ENCODE measurements around the gene ZNF341. TPM values are rescaled to one million over a fixed set of nuclear protein-coding genes. Genes with fewer than 3 reads are reported as not detected.

The ZNF341 gene
- total RNA-seq, 1 donor from 2014 or later, result 5.3 TPM

DNA sequence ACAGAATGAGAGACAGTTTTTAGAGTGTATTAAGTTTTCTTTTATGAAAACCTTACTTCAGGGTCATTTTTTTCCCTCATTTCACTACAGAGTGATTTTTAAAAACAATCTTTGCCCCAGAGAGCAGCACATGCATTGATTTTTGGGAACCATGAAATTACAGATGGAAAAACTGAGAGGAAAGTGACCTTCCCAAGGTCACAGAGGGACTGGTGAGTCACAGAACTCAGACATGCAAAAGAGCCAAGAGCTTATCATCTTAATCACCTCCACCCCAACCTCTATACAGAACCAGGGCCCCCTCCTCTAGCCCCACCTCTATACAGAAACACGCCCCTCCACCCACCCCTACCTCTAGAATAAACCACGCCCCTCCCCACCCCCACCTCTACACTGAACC, 22.4 kb upstream of the ZNF341 start:
- Mint-ChIP-seq H3K27me3 (ENCODE audit: low read depth) (no peaks in the 10 kb centered on the region), H3K27ac (no peak overlapping the region)

DNA sequence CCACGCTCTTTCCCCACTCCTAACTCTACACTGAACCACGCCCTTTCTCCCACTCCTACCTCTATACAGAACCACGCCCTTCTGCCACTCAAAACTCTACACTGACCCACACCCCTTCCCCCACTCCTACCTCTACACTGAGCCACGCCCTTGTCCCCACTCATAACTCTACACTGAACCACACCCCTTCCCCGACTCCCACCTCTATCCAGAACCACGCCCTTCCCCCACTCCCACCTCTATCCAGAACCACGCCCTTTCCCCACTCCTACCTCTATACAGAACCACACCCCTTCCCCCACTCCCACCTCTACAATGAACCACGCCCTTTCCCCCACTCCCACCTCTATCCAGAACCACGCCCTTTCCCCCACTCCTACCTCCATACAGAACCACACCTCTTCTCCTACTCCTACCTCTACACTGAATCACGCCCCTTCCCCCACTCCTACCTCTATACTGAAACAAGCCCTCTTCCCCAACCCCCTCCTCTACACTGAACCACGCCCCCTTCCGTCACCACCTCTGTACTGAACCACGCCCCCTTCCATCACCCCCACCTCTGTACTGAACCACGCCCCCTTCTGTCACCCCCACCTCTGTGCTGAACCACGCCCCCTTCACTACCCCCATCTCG, 21.8 kb upstream of the ZNF341 start:
- Mint-ChIP-seq H3K36me3 (no peaks in the 10 kb centered on the region), H3K27me3 (ENCODE audit: low read depth) (no peaks in the 10 kb centered on the region), H3K27ac (no peak overlapping the region), H3K4me3 (no peak overlapping the region), H3K4me1 (no peaks in the 10 kb centered on the region), H3K9me3 (no peaks in the 10 kb centered on the region)
- no peak for DNase-seq (ENCODE audit: low spot score in 2 of 2, unreplicated experiment in 2 of 2)
- no peak for TF ChIP-seq CTCF (IDR thresholded peaks at IDR 0.05; ENCODE audit: unreplicated experiment)

More for the DNA sequence above, 22.4 kb upstream of the ZNF341 start:
- Mint-ChIP-seq H3K4me1 (no peaks in the 10 kb centered on the region), H3K36me3 (no peaks in the 10 kb centered on the region), H3K9me3 (no peaks in the 10 kb centered on the region), H3K4me3 (no peak overlapping the region)
- no peak for TF ChIP-seq CTCF (IDR thresholded peaks at IDR 0.05; ENCODE audit: unreplicated experiment)
- no peak for DNase-seq (ENCODE audit: low spot score in 2 of 2, unreplicated experiment in 2 of 2)

DNA sequence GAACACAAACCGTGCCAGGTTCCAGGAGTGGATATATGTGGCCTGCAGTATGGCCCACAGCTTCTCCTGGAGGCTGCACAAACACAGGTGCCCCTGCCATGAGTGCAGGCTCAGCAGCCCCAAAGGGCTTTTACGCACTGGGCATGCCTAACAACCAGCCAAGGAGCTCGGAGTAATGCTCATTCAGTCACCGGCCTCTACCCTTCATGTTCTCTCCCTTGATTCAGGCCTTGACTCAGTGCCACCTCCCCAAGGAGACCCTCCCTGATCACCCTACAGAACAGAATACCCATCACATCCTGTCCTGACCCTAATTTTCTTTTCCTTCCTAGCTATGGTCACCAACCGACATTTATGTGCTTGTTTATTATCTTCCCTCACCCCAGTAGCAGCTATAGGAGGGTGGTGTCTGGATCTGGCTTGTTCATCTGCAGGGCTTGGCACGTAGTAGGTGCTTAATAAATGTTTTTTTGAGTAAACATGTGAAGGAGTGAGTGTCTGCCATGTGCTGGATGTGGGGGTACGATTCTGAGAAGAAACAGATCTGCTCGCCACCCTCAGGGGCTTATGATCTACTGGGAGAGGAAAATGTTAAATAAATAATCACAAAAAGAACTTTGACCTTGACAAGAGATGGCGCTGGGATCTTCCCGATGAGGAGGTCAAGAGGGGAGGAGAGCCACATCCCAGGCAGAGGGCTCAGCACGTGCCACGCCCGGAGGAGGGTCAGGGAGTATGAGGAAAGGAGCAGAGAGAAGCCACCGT, 20.9 kb upstream of the ZNF341 start:
- Mint-ChIP-seq H3K27ac (no peak overlapping the region), H3K9me3 (no peaks in the 10 kb centered on the region), H3K27me3 (ENCODE audit: low read depth) (no peaks in the 10 kb centered on the region), H3K36me3 (no peaks in the 10 kb centered on the region), H3K4me1 (no peaks in the 10 kb centered on the region), H3K4me3 (no peak overlapping the region)
- no peak for TF ChIP-seq CTCF (IDR thresholded peaks at IDR 0.05; ENCODE audit: unreplicated experiment)
- DNase-seq (ENCODE audit: low spot score in 2 of 2, unreplicated experiment in 2 of 2), result no peak

- H3K9me3 Mint-ChIP-seq, result no peaks in the 10 kb centered on the region
- no peak for TF ChIP-seq CTCF (IDR thresholded peaks at IDR 0.05; ENCODE audit: unreplicated experiment)
- no peaks in the 10 kb centered on the region for H3K4me1 Mint-ChIP-seq
- no peak for DNase-seq (ENCODE audit: low spot score in 2 of 2, unreplicated experiment in 2 of 2)
- H3K4me3 Mint-ChIP-seq, result no peak overlapping the region
- no peaks in the 10 kb centered on the region for H3K27me3 Mint-ChIP-seq (ENCODE audit: low read depth)
- no peak overlapping the region for H3K27ac Mint-ChIP-seq
- H3K36me3 Mint-ChIP-seq, result no peaks in the 10 kb centered on the region
Measured at GRCh38 chr20:33711446-33711738, 20.4 kb upstream of the ZNF341 start.

DNA sequence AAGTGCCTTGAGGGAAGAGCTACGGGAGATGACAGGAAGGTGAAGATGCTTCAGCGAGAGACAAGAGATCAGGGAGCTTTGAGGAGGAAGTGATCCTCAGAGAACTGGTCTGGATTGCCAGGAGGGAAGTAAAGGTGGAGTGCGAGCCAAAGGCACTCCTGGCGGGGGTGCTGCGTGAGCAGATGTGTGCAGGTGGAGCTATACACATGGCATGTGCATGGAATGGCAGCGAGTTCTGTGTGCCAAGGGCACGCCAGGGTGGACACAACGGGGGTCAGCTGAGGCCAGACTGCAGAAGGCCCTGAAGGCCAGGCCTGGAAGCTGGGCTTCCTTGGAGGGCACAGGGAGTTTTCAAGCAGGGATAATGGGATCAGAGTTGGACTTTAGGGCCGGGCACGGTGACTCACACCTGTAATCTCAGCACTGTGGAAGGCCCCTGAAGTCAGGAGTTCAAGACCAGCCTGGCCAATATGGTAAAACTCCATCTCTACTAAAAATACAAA, 17.9 kb upstream of the ZNF341 start:
- no peaks in the 10 kb centered on the region for H3K9me3 Mint-ChIP-seq
- H3K4me1 Mint-ChIP-seq, result no peaks in the 10 kb centered on the region
- H3K36me3 Mint-ChIP-seq, result no peaks in the 10 kb centered on the region
- no peak overlapping the region for H3K4me3 Mint-ChIP-seq
- no peak for DNase-seq (ENCODE audit: low spot score in 2 of 2, unreplicated experiment in 2 of 2)
- no peak overlapping the region for H3K27ac Mint-ChIP-seq
- no peak for TF ChIP-seq CTCF (IDR thresholded peaks at IDR 0.05; ENCODE audit: unreplicated experiment)
- H3K27me3 Mint-ChIP-seq (ENCODE audit: low read depth), result no peaks in the 10 kb centered on the region
